Endothelial cell (in vitro differentiated cells): ENCODE results near the gene RABEPK. TPM values are rescaled to one million over a fixed set of nuclear protein-coding genes. Genes with fewer than 3 reads are reported as not detected.

Source experiments
- DNase-seq: peaks from one replicate; pipeline ENCODE4 v3.0.0; 2021; ENCODE audit warnings: low spot score
- H3K27ac Mint-ChIP-seq: one replicate; pipeline ENCODE4 v1.8.0; 2021; ENCODE audit warnings: mixed read lengths, inconsistent platforms; ENCODE audit not compliant: unreplicated experiment
- H3K27me3 Mint-ChIP-seq: one replicate; pipeline ENCODE4 v1.8.0; 2021; ENCODE audit warnings: mild to moderate bottlenecking, moderate library complexity, mixed read lengths, inconsistent platforms; ENCODE audit not compliant: unreplicated experiment
- H3K36me3 Mint-ChIP-seq: one replicate; pipeline ENCODE4 v1.8.0; 2021; ENCODE audit warnings: mild to moderate bottlenecking, low read depth, mixed read lengths, inconsistent platforms; ENCODE audit not compliant: unreplicated experiment
- H3K4me1 Mint-ChIP-seq: one replicate; pipeline ENCODE4 v1.8.0; 2021; ENCODE audit warnings: mild to moderate bottlenecking, mixed read lengths, inconsistent platforms; ENCODE audit not compliant: unreplicated experiment
- H3K4me3 Mint-ChIP-seq: one replicate; pipeline ENCODE4 v1.8.0; 2021; ENCODE audit warnings: mild to moderate bottlenecking, mixed read lengths, inconsistent platforms; ENCODE audit not compliant: unreplicated experiment
- H3K9me3 Mint-ChIP-seq: one replicate; pipeline ENCODE4 v1.8.0; 2021; ENCODE audit warnings: mixed read lengths, inconsistent platforms; ENCODE audit not compliant: unreplicated experiment
- CTCF ChIP-seq: fragments of 200-600 bp; sonication (generic); IDR thresholded peaks from one replicate; pipeline ENCODE4 v1.5.0; 2021; ENCODE audit warnings: antibody characterized with exemption; ENCODE audit not compliant: unreplicated experiment
- total RNA-seq: library from RNA; stranded (reverse); fragmentation: NEBNext Ultra II Directional; extraction: Animal tissue kit (Norgen Biotek cat#: 25700); gene quantifications from one replicate; pipeline ENCODE4 v1.2.1, GENCODE V29; 2021; ENCODE audit not compliant: unreplicated experiment

Gene RABEPK
- total RNA-seq, 1 donor from 2014 or later: 8.5 TPM

GRCh38 chr9:125254231-125254630, 53.9 kb downstream of the RABEPK start:
- H3K4me1 Mint-ChIP-seq: no peaks in the 10 kb centered on the region
- TF ChIP-seq CTCF: no peak
- no peaks in the 10 kb centered on the region for H3K27me3 Mint-ChIP-seq
- no peaks in the 10 kb centered on the region for H3K9me3 Mint-ChIP-seq
- DNase-seq: no peak
- no peak overlapping the region for H3K4me3 Mint-ChIP-seq
- H3K36me3 Mint-ChIP-seq: no peaks in the 10 kb centered on the region
- H3K27ac Mint-ChIP-seq: no peak overlapping the region

- Mint-ChIP-seq H3K36me3 (peaks cover 2% of the 10 kb centered on the region), H3K27ac (no peak overlapping the region), H3K9me3 (no peaks in the 10 kb centered on the region), H3K4me1 (peaks cover 6% of the 10 kb centered on the region), H3K27me3 (no peaks in the 10 kb centered on the region), H3K4me3 (no peak overlapping the region)
- DNase-seq: peak; percentile 42
- TF ChIP-seq CTCF: no peak
These were observed 55.5 kb downstream of the RABEPK start for GRCh38 chr9:125255781-125256391.

GRCh38 chr9:125258160-125258785, 57.9 kb downstream of the RABEPK start:
- no peak overlapping the region for H3K27ac Mint-ChIP-seq
- TF ChIP-seq CTCF: no peak
- peaks cover 6% of the 10 kb centered on the region for H3K27me3 Mint-ChIP-seq
- no peak overlapping the region for H3K4me3 Mint-ChIP-seq
- H3K9me3 Mint-ChIP-seq: no peaks in the 10 kb centered on the region
- H3K36me3 Mint-ChIP-seq: peaks cover 7% of the 10 kb centered on the region
- DNase-seq: no peak
- peaks cover 21% of the 10 kb centered on the region for H3K4me1 Mint-ChIP-seq

- TF ChIP-seq CTCF: no peak
- DNase-seq: no peak
- peaks cover 6% of the 10 kb centered on the region for H3K27me3 Mint-ChIP-seq
- H3K4me3 Mint-ChIP-seq: no peak overlapping the region
- H3K36me3 Mint-ChIP-seq: peaks cover 10% of the 10 kb centered on the region
- no peaks in the 10 kb centered on the region for H3K9me3 Mint-ChIP-seq
- H3K4me1 Mint-ChIP-seq: peaks cover 24% of the 10 kb centered on the region
- no peak overlapping the region for H3K27ac Mint-ChIP-seq
These were observed 58.6 kb downstream of the RABEPK start for GRCh38 chr9:125258832-125259534.

GRCh38 chr9:125260561-125260960, 60.2 kb downstream of the RABEPK start:
- DNase-seq: no peak
- Mint-ChIP-seq H3K4me3 (peak overlapping the region; percentile 92), H3K27ac (peak overlapping the region; percentile 98), H3K27me3 (peaks cover 6% of the 10 kb centered on the region), H3K36me3 (peaks cover 15% of the 10 kb centered on the region), H3K9me3 (no peaks in the 10 kb centered on the region), H3K4me1 (peaks cover 24% of the 10 kb centered on the region)
- no peak for TF ChIP-seq CTCF
